K562 (cell line): ENCODE results near the gene MMS19. TPM values are rescaled to one million over a fixed set of nuclear protein-coding genes. Genes with fewer than 3 reads are reported as not detected.

Source experiments
- GABPB1 ChIP-seq: sonication (generic); formaldehyde crosslinking; IDR thresholded peaks from 2 replicates; pipeline ENCODE4 v1.8.0; 2022; ENCODE audit warnings: mild to moderate bottlenecking, missing genetic modification reagents
- GTF2E2 ChIP-seq: fragments of 200-800 bp; sonication (Bioruptor generic); IDR thresholded peaks from 2 replicates; pipeline ENCODE4 v1.6.1; 2016; ENCODE audit warnings: missing genetic modification characterization, missing compliant biosample characterization
- NFRKB ChIP-seq: fragments of 450-650 bp; IDR thresholded peaks from 2 replicates; pipeline ENCODE4 v1.6.1; 2016; ENCODE audit warnings: low read depth
- PRMT5 ChIP-seq: sonication (generic); formaldehyde crosslinking; IDR thresholded peaks from 2 replicates; pipeline ENCODE4 v1.5.0; 2020; ENCODE audit warnings: missing genetic modification reagents
- SLC30A9 ChIP-seq: fragments of 250-450 bp; sonication (Bioruptor Pico); IDR thresholded peaks from 2 replicates; pipeline ENCODE4 v1.8.0; 2022; ENCODE audit warnings: mild to moderate bottlenecking, moderate library complexity
- SMARCB1 ChIP-seq: IDR thresholded peaks from 2 replicates; pipeline ENCODE4 v1.6.1; 2011; ENCODE audit warnings: improper control_type of control experiment, low read depth; ENCODE audit not compliant: insufficient read length
- SRSF3 ChIP-seq: fragments of 200-400 bp; formaldehyde crosslinking; IDR thresholded peaks from 2 replicates; pipeline ENCODE4 v1.6.1; 2016; ENCODE audit warnings: mild to moderate bottlenecking, low read length, moderate library complexity; ENCODE audit not compliant: insufficient read depth
- STAG1 ChIP-seq: sonication (generic); formaldehyde crosslinking; IDR thresholded peaks from 2 replicates; pipeline ENCODE4 v1.5.0; 2020; ENCODE audit warnings: missing genetic modification reagents, borderline replicate concordance
- TCF3 ChIP-seq: sonication (generic); formaldehyde crosslinking; IDR thresholded peaks from 2 replicates; pipeline ENCODE4 v1.4.0; 2020; ENCODE audit warnings: mild to moderate bottlenecking, missing genetic modification reagents
- ZFP1 ChIP-seq: fragments of 450-650 bp; formaldehyde crosslinking; IDR thresholded peaks from 2 replicates; pipeline ENCODE4 v1.4.0; 2020; ENCODE audit warnings: mild to moderate bottlenecking, mixed read lengths
- ZNF57 ChIP-seq: fragments of 450-650 bp; formaldehyde crosslinking; IDR thresholded peaks from 2 replicates; pipeline ENCODE4 v1.4.0; 2020; ENCODE audit warnings: mild to moderate bottlenecking, moderate library complexity
- polyA plus RNA-seq, 8 experiments: library from polyadenylated mRNA; depleted of rRNA in 4 of 8; stranded (reverse) in 5 of 8; unstranded in 3 of 8; fragments of >200 nt; fragmentation: Nextera tagmentation in 2 of 8; fragmentation: Illumina TruSeq in 1 of 8; extraction: Ambion mirVana in 2 of 8; extraction: Trizol in 1 of 8; gene quantifications; 2 replicates each; pipeline versions ENCODE4 v1.2.1 to v1.2.3, GENCODE V29; 2011 to 2014; ENCODE audit warnings: inconsistent platforms in 1 of 8, missing spikeins in 1 of 8
- total RNA-seq, 7 experiments: library from RNA; depleted of rRNA in 6 of 7; stranded (reverse); fragments of >200 nt in 6 of 7; fragmentation: Illumina TruSeq in 2 of 7; extraction: Trizol in 2 of 7; gene quantifications; 2 replicates each; pipeline versions ENCODE4 v1.2.1 to v1.2.3, GENCODE V29; 2011 to 2021; ENCODE audit warnings: low replicate concordance in 1 of 7
- TF ChIP-seq, protein P1 (sequence below): sonication (generic); formaldehyde crosslinking; IDR thresholded peaks from 2 replicates; pipeline ENCODE4 v1.8.0; 2022; ENCODE audit warnings: mild to moderate bottlenecking, missing genetic modification reagents
- TF ChIP-seq, protein P2 (sequence below), 2 experiments: fragments of 150-350 bp in 1 of 2; IDR thresholded peaks; 2 replicates each; pipeline ENCODE4 v1.6.1; 2012 to 2016; ENCODE audit warnings: low read depth in 2 of 2, low read length in 2 of 2, mild to moderate bottlenecking in 1 of 2, moderate library complexity in 1 of 2
- TF ChIP-seq, protein P3 (sequence below): fragments of 200-800 bp; sonication (Bioruptor generic); IDR thresholded peaks from 2 replicates; pipeline ENCODE4 v1.6.1; 2016; ENCODE audit warnings: missing genetic modification characterization, missing compliant biosample characterization
- TF ChIP-seq, protein P4 (sequence below): sonication (generic); formaldehyde crosslinking; IDR thresholded peaks from 2 replicates; pipeline ENCODE4 v1.8.0; 2022; ENCODE audit warnings: missing genetic modification reagents, mild to moderate bottlenecking, borderline replicate concordance

Gene MMS19
- total and polyA plus RNA-seq, 9 of the 15 experiments (the other 6 are each of a cell fraction or from before 2014, with no cell fraction given) = 40.1 to 110 (median 62.9) TPM

DNA sequence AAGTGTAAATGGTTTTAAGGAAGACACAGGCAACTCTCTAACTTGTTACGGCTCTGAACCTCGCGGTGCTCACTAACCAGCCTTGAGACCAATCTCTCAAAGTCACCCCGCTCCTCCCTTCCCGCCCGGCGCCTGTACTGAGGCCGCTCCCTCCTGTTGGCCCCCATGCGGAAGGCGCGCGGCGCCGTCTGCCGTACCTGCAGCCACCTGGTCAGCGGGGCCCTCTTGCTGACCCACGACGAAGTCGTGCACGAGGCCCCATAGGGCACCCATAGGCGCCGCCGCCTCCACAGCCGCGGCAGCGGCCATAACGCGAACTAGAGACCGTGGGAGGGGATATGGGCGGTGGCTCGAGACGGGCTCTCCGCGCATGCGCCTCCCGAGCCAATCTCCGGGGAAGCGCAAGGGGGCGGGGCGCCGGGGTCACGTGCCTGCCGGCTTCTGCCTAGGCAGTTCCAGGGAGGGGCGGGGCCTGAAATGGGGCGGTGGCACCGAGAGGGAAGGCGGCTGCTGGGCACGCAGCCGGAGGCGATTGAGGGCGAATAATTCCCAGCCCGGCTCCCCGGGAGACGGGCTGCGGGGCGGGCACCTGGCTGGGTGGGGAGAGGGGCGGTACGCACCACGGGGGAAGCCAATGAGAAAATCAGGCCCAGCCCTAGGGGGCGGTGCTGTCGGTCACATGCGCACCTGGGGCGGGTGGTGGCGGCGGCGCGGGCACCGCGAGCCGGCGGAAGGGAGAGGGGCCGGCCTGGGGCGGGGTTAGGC is at the start of gene MMS19 (continued):
- TF ChIP-seq, protein P1, sequence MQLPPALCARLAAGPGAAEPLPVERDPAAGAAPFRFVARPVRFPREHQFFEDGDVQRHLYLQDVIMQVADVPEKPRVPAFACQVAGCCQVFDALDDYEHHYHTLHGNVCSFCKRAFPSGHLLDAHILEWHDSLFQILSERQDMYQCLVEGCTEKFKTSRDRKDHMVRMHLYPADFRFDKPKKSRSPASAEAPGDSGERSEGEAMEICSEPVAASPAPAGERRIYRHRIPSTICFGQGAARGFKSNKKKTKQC (CRISPR knock-in tag) = peak; percentile 62; the same call in 1 of the 2 replicates
- TF ChIP-seq SRSF3 (no peak), STAG1 (CRISPR knock-in tag) (no peak), TCF3 (CRISPR knock-in tag) (no peak), ZFP1 (CRISPR knock-in tag) (no peak), GTF2E2 (no peak), GABPB1 (CRISPR knock-in tag) (0 out of 2 replicates have a peak, but pooled peaks have one; percentile 45), ZNF57 (no peak), NFRKB (0 out of 2 replicates have a peak, but pooled peaks have one; percentile 78), SMARCB1 (no peak), PRMT5 (CRISPR knock-in tag) (no peak), SLC30A9 (CRISPR knock-in tag) (no peak)
- TF ChIP-seq, protein P2, sequence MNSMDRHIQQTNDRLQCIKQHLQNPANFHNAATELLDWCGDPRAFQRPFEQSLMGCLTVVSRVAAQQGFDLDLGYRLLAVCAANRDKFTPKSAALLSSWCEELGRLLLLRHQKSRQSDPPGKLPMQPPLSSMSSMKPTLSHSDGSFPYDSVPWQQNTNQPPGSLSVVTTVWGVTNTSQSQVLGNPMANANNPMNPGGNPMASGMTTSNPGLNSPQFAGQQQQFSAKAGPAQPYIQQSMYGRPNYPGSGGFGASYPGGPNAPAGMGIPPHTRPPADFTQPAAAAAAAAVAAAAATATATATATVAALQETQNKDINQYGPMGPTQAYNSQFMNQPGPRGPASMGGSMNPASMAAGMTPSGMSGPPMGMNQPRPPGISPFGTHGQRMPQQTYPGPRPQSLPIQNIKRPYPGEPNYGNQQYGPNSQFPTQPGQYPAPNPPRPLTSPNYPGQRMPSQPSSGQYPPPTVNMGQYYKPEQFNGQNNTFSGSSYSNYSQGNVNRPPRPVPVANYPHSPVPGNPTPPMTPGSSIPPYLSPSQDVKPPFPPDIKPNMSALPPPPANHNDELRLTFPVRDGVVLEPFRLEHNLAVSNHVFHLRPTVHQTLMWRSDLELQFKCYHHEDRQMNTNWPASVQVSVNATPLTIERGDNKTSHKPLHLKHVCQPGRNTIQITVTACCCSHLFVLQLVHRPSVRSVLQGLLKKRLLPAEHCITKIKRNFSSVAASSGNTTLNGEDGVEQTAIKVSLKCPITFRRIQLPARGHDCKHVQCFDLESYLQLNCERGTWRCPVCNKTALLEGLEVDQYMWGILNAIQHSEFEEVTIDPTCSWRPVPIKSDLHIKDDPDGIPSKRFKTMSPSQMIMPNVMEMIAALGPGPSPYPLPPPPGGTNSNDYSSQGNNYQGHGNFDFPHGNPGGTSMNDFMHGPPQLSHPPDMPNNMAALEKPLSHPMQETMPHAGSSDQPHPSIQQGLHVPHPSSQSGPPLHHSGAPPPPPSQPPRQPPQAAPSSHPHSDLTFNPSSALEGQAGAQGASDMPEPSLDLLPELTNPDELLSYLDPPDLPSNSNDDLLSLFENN (IDR thresholded peaks at IDR 0.05; ENCODE audit: low read depth in 2 of 2, low read length in 2 of 2) = no peak
- TF ChIP-seq, protein P3, sequence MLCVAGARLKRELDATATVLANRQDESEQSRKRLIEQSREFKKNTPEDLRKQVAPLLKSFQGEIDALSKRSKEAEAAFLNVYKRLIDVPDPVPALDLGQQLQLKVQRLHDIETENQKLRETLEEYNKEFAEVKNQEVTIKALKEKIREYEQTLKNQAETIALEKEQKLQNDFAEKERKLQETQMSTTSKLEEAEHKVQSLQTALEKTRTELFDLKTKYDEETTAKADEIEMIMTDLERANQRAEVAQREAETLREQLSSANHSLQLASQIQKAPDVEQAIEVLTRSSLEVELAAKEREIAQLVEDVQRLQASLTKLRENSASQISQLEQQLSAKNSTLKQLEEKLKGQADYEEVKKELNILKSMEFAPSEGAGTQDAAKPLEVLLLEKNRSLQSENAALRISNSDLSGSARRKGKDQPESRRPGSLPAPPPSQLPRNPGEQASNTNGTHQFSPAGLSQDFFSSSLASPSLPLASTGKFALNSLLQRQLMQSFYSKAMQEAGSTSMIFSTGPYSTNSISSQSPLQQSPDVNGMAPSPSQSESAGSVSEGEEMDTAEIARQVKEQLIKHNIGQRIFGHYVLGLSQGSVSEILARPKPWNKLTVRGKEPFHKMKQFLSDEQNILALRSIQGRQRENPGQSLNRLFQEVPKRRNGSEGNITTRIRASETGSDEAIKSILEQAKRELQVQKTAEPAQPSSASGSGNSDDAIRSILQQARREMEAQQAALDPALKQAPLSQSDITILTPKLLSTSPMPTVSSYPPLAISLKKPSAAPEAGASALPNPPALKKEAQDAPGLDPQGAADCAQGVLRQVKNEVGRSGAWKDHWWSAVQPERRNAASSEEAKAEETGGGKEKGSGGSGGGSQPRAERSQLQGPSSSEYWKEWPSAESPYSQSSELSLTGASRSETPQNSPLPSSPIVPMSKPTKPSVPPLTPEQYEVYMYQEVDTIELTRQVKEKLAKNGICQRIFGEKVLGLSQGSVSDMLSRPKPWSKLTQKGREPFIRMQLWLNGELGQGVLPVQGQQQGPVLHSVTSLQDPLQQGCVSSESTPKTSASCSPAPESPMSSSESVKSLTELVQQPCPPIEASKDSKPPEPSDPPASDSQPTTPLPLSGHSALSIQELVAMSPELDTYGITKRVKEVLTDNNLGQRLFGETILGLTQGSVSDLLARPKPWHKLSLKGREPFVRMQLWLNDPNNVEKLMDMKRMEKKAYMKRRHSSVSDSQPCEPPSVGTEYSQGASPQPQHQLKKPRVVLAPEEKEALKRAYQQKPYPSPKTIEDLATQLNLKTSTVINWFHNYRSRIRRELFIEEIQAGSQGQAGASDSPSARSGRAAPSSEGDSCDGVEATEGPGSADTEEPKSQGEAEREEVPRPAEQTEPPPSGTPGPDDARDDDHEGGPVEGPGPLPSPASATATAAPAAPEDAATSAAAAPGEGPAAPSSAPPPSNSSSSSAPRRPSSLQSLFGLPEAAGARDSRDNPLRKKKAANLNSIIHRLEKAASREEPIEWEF = no peak
- TF ChIP-seq, protein P4, sequence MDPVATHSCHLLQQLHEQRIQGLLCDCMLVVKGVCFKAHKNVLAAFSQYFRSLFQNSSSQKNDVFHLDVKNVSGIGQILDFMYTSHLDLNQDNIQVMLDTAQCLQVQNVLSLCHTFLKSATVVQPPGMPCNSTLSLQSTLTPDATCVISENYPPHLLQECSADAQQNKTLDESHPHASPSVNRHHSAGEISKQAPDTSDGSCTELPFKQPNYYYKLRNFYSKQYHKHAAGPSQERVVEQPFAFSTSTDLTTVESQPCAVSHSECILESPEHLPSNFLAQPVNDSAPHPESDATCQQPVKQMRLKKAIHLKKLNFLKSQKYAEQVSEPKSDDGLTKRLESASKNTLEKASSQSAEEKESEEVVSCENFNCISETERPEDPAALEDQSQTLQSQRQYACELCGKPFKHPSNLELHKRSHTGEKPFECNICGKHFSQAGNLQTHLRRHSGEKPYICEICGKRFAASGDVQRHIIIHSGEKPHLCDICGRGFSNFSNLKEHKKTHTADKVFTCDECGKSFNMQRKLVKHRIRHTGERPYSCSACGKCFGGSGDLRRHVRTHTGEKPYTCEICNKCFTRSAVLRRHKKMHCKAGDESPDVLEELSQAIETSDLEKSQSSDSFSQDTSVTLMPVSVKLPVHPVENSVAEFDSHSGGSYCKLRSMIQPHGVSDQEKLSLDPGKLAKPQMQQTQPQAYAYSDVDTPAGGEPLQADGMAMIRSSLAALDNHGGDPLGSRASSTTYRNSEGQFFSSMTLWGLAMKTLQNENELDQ (CRISPR knock-in tag) = no peak
